ENCODE data around the gene OR51G2.

OR51G2 gene

GRCh38 chr11:4865855-4866254 lies 53.3 kb downstream of the OR51G2 start:
- no peaks in the 10 kb centered on the region for H3K36me3 ChIP-seq (ENCODE audit: control insufficient read depth, insufficient read depth, low read length)
- no peak overlapping the region for H3K27ac ChIP-seq (ENCODE audit: low read depth, low read length, severe bottlenecking)
- no peak overlapping the region for H3K4me3 ChIP-seq (ENCODE audit: extremely low read depth, insufficient read depth, low read length, poor library complexity, severe bottlenecking)
- no peaks in the 10 kb centered on the region for H3K4me1 ChIP-seq (ENCODE audit: control insufficient read depth, insufficient read depth, low read length, poor library complexity, severe bottlenecking)
- no peaks in the 10 kb centered on the region for H3K9me3 ChIP-seq (ENCODE audit: control insufficient read depth, low read length)
- WGBS, 2 experiments (ENCODE audit: insufficient coverage in 2 of 2), result 83% methylated on average over 1 of the region's 1 CpG; no CpG with 5 or more reads in 1 of the 2 experiments

DNA sequence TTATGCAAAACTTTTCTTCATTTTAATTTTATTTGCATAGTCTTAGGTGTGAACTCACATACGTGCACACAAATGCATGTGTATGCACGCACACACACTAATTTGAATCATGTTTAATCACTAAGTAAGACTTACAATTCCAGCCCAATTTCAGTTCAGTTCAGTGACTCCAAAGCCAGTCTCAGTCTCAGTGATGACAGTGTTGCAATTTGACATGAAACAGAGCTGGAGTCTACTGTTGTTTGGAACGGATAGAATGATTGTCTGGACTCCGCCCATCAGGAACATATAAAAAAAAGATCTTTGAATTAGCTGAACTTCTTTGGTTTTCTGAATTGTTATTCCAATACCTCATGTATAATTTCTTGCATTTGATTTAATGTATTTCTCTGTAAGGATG lies 55.3 kb downstream of the OR51G2 start:
- 100% methylated on average over 2 of the region's 4 CpGs for WGBS, 2 experiments (ENCODE audit: insufficient coverage in 2 of 2)
- H3K4me3 ChIP-seq (ENCODE audit: extremely low read depth, insufficient read depth, low read length, poor library complexity, severe bottlenecking), result no peak overlapping the region
- no peak overlapping the region for H3K27ac ChIP-seq (ENCODE audit: low read depth, low read length, severe bottlenecking)
- no peaks in the 10 kb centered on the region for H3K9me3 ChIP-seq (ENCODE audit: control insufficient read depth, low read length)
- H3K36me3 ChIP-seq (ENCODE audit: control insufficient read depth, insufficient read depth, low read length), result no peaks in the 10 kb centered on the region
- no peaks in the 10 kb centered on the region for H3K4me1 ChIP-seq (ENCODE audit: control insufficient read depth, insufficient read depth, low read length, poor library complexity, severe bottlenecking)

Data from mesodermal cell (in vitro differentiated cells).